GM23248 (cell line): ENCODE data around the gene SH3PXD2A. TPM values are rescaled to one million over a fixed set of nuclear protein-coding genes. Genes with fewer than 3 reads are reported as not detected.
A peak's percentile ranks its signal among the peaks of the same experiment; 100 is the strongest.

Source experiments
- DNase-seq: peaks from one replicate; pipeline ENCODE4 v3.0.0-alpha.2; 2015
- H2AFZ ChIP-seq: fragments of 200-600 bp; sonication (generic); 2 replicates; pipeline ENCODE4 v1.6.1; 2016; ENCODE audit warnings: antibody characterized with exemption
- H3F3A ChIP-seq: fragments of 200-600 bp; sonication (generic); 2 replicates; pipeline ENCODE4 v1.6.1; 2016; ENCODE audit warnings: mild to moderate bottlenecking, antibody characterized with exemption, mixed run types; ENCODE audit not compliant: insufficient read depth
- H3K27ac ChIP-seq: fragments of 200-600 bp; sonication (generic); 2 replicates; pipeline ENCODE4 v1.5.1; 2016; ENCODE audit warnings: mild to moderate bottlenecking
- H3K27me3 ChIP-seq: fragments of 200-600 bp; sonication (generic); replicated peaks from 2 replicates; pipeline ENCODE4 v1.6.1; 2016; ENCODE audit warnings: mild to moderate bottlenecking; ENCODE audit not compliant: insufficient read depth
- H3K36me3 ChIP-seq: fragments of 200-600 bp; sonication (generic); 2 replicates; pipeline ENCODE4 v1.6.1; 2016; ENCODE audit warnings: low read depth, mild to moderate bottlenecking
- H3K4me1 ChIP-seq: fragments of 200-600 bp; sonication (generic); 2 replicates; pipeline ENCODE4 v1.6.1; 2016; ENCODE audit warnings: mild to moderate bottlenecking; ENCODE audit not compliant: insufficient read depth
- H3K4me2 ChIP-seq: fragments of 200-600 bp; sonication (generic); one replicate; pipeline ENCODE4 v1.6.1; 2016; ENCODE audit warnings: mild to moderate bottlenecking; ENCODE audit not compliant: unreplicated experiment
- H3K4me3 ChIP-seq: fragments of 200-600 bp; sonication (generic); 2 replicates; pipeline ENCODE4 v1.5.1; 2016; ENCODE audit warnings: mild to moderate bottlenecking
- H3K79me2 ChIP-seq: fragments of 200-600 bp; sonication (generic); 2 replicates; pipeline ENCODE4 v1.6.1; 2016; ENCODE audit warnings: mild to moderate bottlenecking; ENCODE audit not compliant: insufficient read depth
- H3K9ac ChIP-seq: fragments of 200-600 bp; sonication (generic); 2 replicates; pipeline ENCODE4 v1.6.1; 2016; ENCODE audit warnings: mild to moderate bottlenecking
- H3K9me2 ChIP-seq: fragments of 200-600 bp; sonication (generic); 2 replicates; pipeline ENCODE4 v1.6.1; 2016; ENCODE audit warnings: mixed run types, mild to moderate bottlenecking, moderate library complexity; ENCODE audit not compliant: insufficient read depth
- H3K9me3 ChIP-seq: fragments of 200-600 bp; sonication (generic); one replicate; pipeline ENCODE4 v1.6.1; 2017; ENCODE audit warnings: low read depth
- H4K20me1 ChIP-seq: fragments of 200-600 bp; sonication (generic); 2 replicates; pipeline ENCODE4 v1.6.0; 2016; ENCODE audit not compliant: insufficient read depth
- EZH2 ChIP-seq: fragments of 200-600 bp; sonication (generic); IDR thresholded peaks from 2 replicates; pipeline ENCODE4 v1.6.1; 2018; ENCODE audit warnings: antibody characterized with exemption, mild to moderate bottlenecking; ENCODE audit not compliant: insufficient read depth, poor library complexity, severe bottlenecking
- EZH2phosphoT487 ChIP-seq: fragments of 200-600 bp; sonication (generic); IDR thresholded peaks from 2 replicates; pipeline ENCODE4 v1.6.1; 2018; ENCODE audit warnings: antibody characterized with exemption, moderate library complexity, mild to moderate bottlenecking, low read depth; ENCODE audit not compliant: insufficient read depth
- WGBS, 2 experiments: methylation state at CpG; one replicate each; pipeline ENCODE4 v1.1.6; 2015 to 2017; ENCODE audit warnings: low lambda C conversion rate in 2 of 2, low coverage in 1 of 2; ENCODE audit errors: missing lambda C conversion rate in 2 of 2; 5-methylcytosine and 5-hydroxymethylcytosine counted together
- in situ Hi-C: fragments of 300-500 bp; cut with MboI; formaldehyde crosslinking; loops from 2 replicates; pipeline ENCODE4 v1.15.0; 2020
- polyA plus RNA-seq: library from polyadenylated mRNA; unstranded; fragments of >200 nt; fragmentation: Nextera tagmentation; extraction: Ambion mirVana; gene quantifications from 2 replicates; pipeline ENCODE4 v1.2.1, GENCODE V29; 2016
- total RNA-seq: library from RNA; depleted of rRNA; stranded (reverse); fragments of >200 nt; shearing (Covaris generic); gene quantifications from 2 replicates; pipeline ENCODE4 v1.2.3, GENCODE V29; 2014

The SH3PXD2A gene
- total and polyA plus RNA-seq, 2 experiments from 2014 or later: 34.0 to 58.0 TPM

- Histone ChIP-seq H3K4me2 (no peak overlapping the region), H2AFZ (no peak overlapping the region), H3K9ac (no peak overlapping the region), H3K27ac (no peak overlapping the region), H3K9me3 (no peaks in the 10 kb centered on the region), H3K9me2 (no peaks in the 10 kb centered on the region), H3K4me3 (no peak overlapping the region), H3K36me3 (no peaks in the 10 kb centered on the region), H3K79me2 (no peaks in the 10 kb centered on the region), H4K20me1 (no peaks in the 10 kb centered on the region), H3F3A (peaks cover 9% of the 10 kb centered on the region), H3K27me3 (no peaks in the 10 kb centered on the region), H3K4me1 (peaks cover 22% of the 10 kb centered on the region)
- in situ Hi-C loops: no loop called here
- DNase-seq: no peak
- TF ChIP-seq EZH2phosphoT487 (no peak), EZH2 (no peak)
- 35 to 44% methylated on average over 1 of the region's 1 CpG for WGBS, 2 experiments
These were observed 87.6 kb downstream of the SH3PXD2A start for GRCh38 chr10:103767756-103768155.

GRCh38 chr10:103766751-103767505 is 88.4 kb downstream of the SH3PXD2A start:
- Histone ChIP-seq H2AFZ (no peak overlapping the region), H3K27me3 (no peaks in the 10 kb centered on the region), H3F3A (peaks cover 8% of the 10 kb centered on the region; the same call in 1 of the 2 replicates), H3K9ac (no peak overlapping the region), H4K20me1 (no peaks in the 10 kb centered on the region), H3K79me2 (no peaks in the 10 kb centered on the region), H3K9me2 (no peaks in the 10 kb centered on the region), H3K4me3 (no peak overlapping the region), H3K4me1 (peaks cover 22% of the 10 kb centered on the region), H3K4me2 (no peak overlapping the region), H3K36me3 (no peaks in the 10 kb centered on the region), H3K9me3 (no peaks in the 10 kb centered on the region), H3K27ac (no peak overlapping the region)
- in situ Hi-C loops: no loop called here
- DNase-seq: no peak
- 93% methylated on average over 8 of the region's 8 CpGs for WGBS, 2 experiments
- no peak for TF ChIP-seq EZH2
- TF ChIP-seq EZH2phosphoT487: no peak

- Histone ChIP-seq H3K36me3 (no peaks in the 10 kb centered on the region), H3K4me3 (no peak overlapping the region), H3K4me1 (peaks cover 22% of the 10 kb centered on the region), H3K27ac (no peak overlapping the region), H3K4me2 (no peak overlapping the region), H3K9me3 (no peaks in the 10 kb centered on the region), H3K9ac (no peak overlapping the region), H3K9me2 (no peaks in the 10 kb centered on the region), H2AFZ (no peak overlapping the region), H3K27me3 (no peaks in the 10 kb centered on the region), H4K20me1 (no peaks in the 10 kb centered on the region), H3K79me2 (no peaks in the 10 kb centered on the region), H3F3A (peaks cover 8% of the 10 kb centered on the region; the same call in 1 of the 2 replicates)
- TF ChIP-seq EZH2 (no peak), EZH2phosphoT487 (no peak)
- in situ Hi-C loops: no loop called here
- no peak for DNase-seq
- 88 to 93% methylated on average over 8 of the region's 8 CpGs for WGBS, 2 experiments
These were observed 89.4 kb downstream of the SH3PXD2A start for GRCh38 chr10:103765981-103766380.

GRCh38 chr10:103765168-103765567 is 90.2 kb downstream of the SH3PXD2A start:
- Histone ChIP-seq H3K27ac (no peak overlapping the region), H3K9me2 (no peaks in the 10 kb centered on the region), H3K79me2 (no peaks in the 10 kb centered on the region), H4K20me1 (no peaks in the 10 kb centered on the region), H3F3A (peaks cover 8% of the 10 kb centered on the region; the same call in 1 of the 2 replicates), H3K27me3 (no peaks in the 10 kb centered on the region), H2AFZ (no peak overlapping the region), H3K9ac (no peak overlapping the region), H3K36me3 (no peaks in the 10 kb centered on the region), H3K9me3 (no peaks in the 10 kb centered on the region), H3K4me1 (peaks cover 22% of the 10 kb centered on the region), H3K4me3 (no peak overlapping the region), H3K4me2 (no peak overlapping the region)
- in situ Hi-C loops: no loop called here
- DNase-seq: peak; percentile 86
- TF ChIP-seq EZH2 (no peak), EZH2phosphoT487 (no peak)
- 50 to 52% methylated on average over 6 of the region's 6 CpGs for WGBS, 2 experiments
